Mucosa of descending colon (tissue), 3 donors: Measurements from ENCODE around the gene THADA. TPM values are rescaled to one million over a fixed set of nuclear protein-coding genes. Genes with fewer than 3 reads are reported as not detected.
A peak's percentile ranks its signal among the peaks of the same experiment; 100 is the strongest.
"Not testable (repeated sequence)": the region's sequence is repeated elsewhere in the genome, so short reads cannot be mapped to it uniquely, and the experiment has no call there.

Experiments
- ATAC-seq: fragments of 200-7000 bp; cut with Tn5 transposase; one replicate; pipeline ENCODE4 v1.9.1; 2020; ENCODE audit warnings: mild to moderate bottlenecking, moderate library complexity
- DNase-seq, 3 donors: peaks; one replicate each; pipeline ENCODE4 v3.0.0-alpha.2; 2020
- H3K36me3 ChIP-seq: fragments of 200-600 bp; one replicate; pipeline ENCODE4 v1.8.0; 2021; ENCODE audit warnings: low read depth, mild to moderate bottlenecking
- H3K4me1 ChIP-seq: fragments of 200-600 bp; one replicate; pipeline ENCODE4 v1.8.0; 2021; ENCODE audit warnings: low read depth, mild to moderate bottlenecking
- H3K4me3 ChIP-seq: fragments of 200-600 bp; one replicate; pipeline ENCODE4 v1.8.0; 2021; ENCODE audit warnings: mild to moderate bottlenecking
- H3K9me3 ChIP-seq: fragments of 200-600 bp; one replicate; pipeline ENCODE4 v1.8.0; 2021; ENCODE audit warnings: mild to moderate bottlenecking
- CTCF ChIP-seq: fragments of 200-600 bp; IDR thresholded peaks from one replicate; pipeline ENCODE4 v1.8.0; 2022; ENCODE audit warnings: antibody characterized with exemption, mild to moderate bottlenecking
- intact Hi-C, 2 donors: fragments of 100-400 bp; cut with DNase I in 1 of 2; cut with micrococcal nuclease in 1 of 2; formaldehyde crosslinking; loops; one replicate each; pipeline versions ENCODE4 v1.11.0 to v1.11.1; 2022; cut with DNase I, micrococcal nuclease
- long read RNA-seq, 2 donors: library from polyadenylated mRNA; unstranded; transcript quantifications; one replicate each; pipeline ENCODE4 v2.0.0, GENCODE V29; 2019 to 2021
- total RNA-seq, 3 donors: library from RNA; stranded (reverse); fragmentation: NEBNext Ultra II Directional in 2 of 3; extraction: Animal tissue kit (Norgen Biotek cat#: 25700) in 2 of 3; gene quantifications; one replicate each; pipeline versions ENCODE4 v1.2.1 to v1.2.4, GENCODE V29; 2021 to 2023
- donor health status: DM: no; HTN: no; CAD: no; lungs with moderate emphysema.
- donor health status: DM: no; HTN: no; CAD: no.
- donor health status: DM: no; HTN: yes; CAD: no.

Gene THADA
- 10 to 100 TPM; 20.1 to 26.7 (median 25.3) TPM for total RNA-seq
- long read RNA-seq, donor 1, full-length matches to known transcripts: 3 of 9 reads
- long read RNA-seq, donor 1, partial matches to known transcripts: 2 of 9 reads
- long read RNA-seq, donor 1, other reads (novel, unspliced or antisense): 4 of 9 reads
- long read RNA-seq, donor 2, partial matches to known transcripts: 2 of 3 reads
- long read RNA-seq, donor 2, other reads (novel, unspliced or antisense): 1 of 3 reads

GRCh38 chr2:43595603-43596412, at the start of gene THADA:
TSS of gene THADA (minus strand) at chr2:43596038. CDS start at chr2:43592392, 3,646 bp downstream.
- H3K4me1 ChIP-seq: peaks cover 15% of the 10 kb centered on the region
- intact Hi-C loops: no loop called here
- TF ChIP-seq CTCF: no peak
- ATAC-seq (peak; percentile 99), DNase-seq (peak; percentile 97 to 99 (median 99))
- peak within 1 kb of the TSS; percentile 58 for H3K4me3 ChIP-seq
- H3K36me3 ChIP-seq: no peaks in the 10 kb centered on the region
- H3K9me3 ChIP-seq: no peaks in the 10 kb centered on the region

- H3K36me3 ChIP-seq: no peaks in the 10 kb centered on the region
- ATAC-seq (no peak), DNase-seq (no peak)
- H3K4me1 ChIP-seq: no peaks in the 10 kb centered on the region
- intact Hi-C loops: no loop called here
- H3K9me3 ChIP-seq: peaks cover 3% of the 10 kb centered on the region
- H3K4me3 ChIP-seq: no peak overlapping the region
- no peak for TF ChIP-seq CTCF
These were observed 47.8 kb upstream of the THADA start for GRCh38 chr2:43643680-43644079.

- intact Hi-C loops: no loop called here
- ATAC-seq: no peak
These were observed 46.5 kb upstream of the THADA start for GRCh38 chr2:43642363-43642762.

GRCh38 chr2:43637030-43637803, 41.4 kb upstream of the THADA start, which contains the start of gene PLEKHH2:
TSS of gene PLEKHH2 (plus strand) at chr2:43637260. CDS start at chr2:43644674, 7,414 bp downstream.
- no peaks in the 10 kb centered on the region for H3K36me3 ChIP-seq
- DNase-seq (peak; percentile 87 to 94 (median 92)), ATAC-seq (peak; percentile 100)
- H3K4me3 ChIP-seq: peak within 1 kb of the TSS; percentile 44
- intact Hi-C loops: no loop called here
- TF ChIP-seq CTCF: no peak
- H3K9me3 ChIP-seq: peaks cover 3% of the 10 kb centered on the region
- H3K4me1 ChIP-seq: peaks cover 20% of the 10 kb centered on the region

More at GRCh38 chr2:43642363-43642762, 46.5 kb upstream of the THADA start:
- Histone ChIP-seq H3K4me3 (no peak overlapping the region), H3K36me3 (no peaks in the 10 kb centered on the region), H3K9me3 (peaks cover 3% of the 10 kb centered on the region), H3K4me1 (peaks cover 5% of the 10 kb centered on the region)
- TF ChIP-seq CTCF: no peak
- no peak for DNase-seq

GRCh38 chr2:43636621-43637020, 40.8 kb upstream of the THADA start:
- TF ChIP-seq CTCF: no peak
- intact Hi-C loops: no loop called here
- Histone ChIP-seq H3K4me3 (no peak overlapping the region), H3K4me1 (peaks cover 20% of the 10 kb centered on the region), H3K9me3 (peaks cover 3% of the 10 kb centered on the region), H3K36me3 (no peaks in the 10 kb centered on the region)
- ATAC-seq (peak; percentile 35), DNase-seq (no peak)

- intact Hi-C loops, DNase-seq, ATAC-seq: not testable (repeated sequence)
These were observed 40.3 kb upstream of the THADA start for GRCh38 chr2:43636153-43636552.

More at GRCh38 chr2:43636153-43636552, 40.3 kb upstream of the THADA start:
- not testable (repeated sequence) for H3K4me3 ChIP-seq, H3K9me3 ChIP-seq, H3K36me3 ChIP-seq
- peaks cover 20% of the 10 kb centered on the region for H3K4me1 ChIP-seq
